Left renal pelvis (tissue), 4 donors: Measurements from ENCODE around the gene CLRN1. TPM values are rescaled to one million over a fixed set of nuclear protein-coding genes. Genes with fewer than 3 reads are reported as not detected.

Source experiments
- DNase-seq, 4 donors: peaks; one replicate each; pipeline ENCODE4 v3.0.0-alpha.2; 2013; ENCODE audit warnings: low read depth in 4 of 4, low spot score in 3 of 4
- polyA plus RNA-seq, 4 donors: library from polyadenylated mRNA; unstranded; fragments of 120-200 nt; gene quantifications; one replicate each; pipeline ENCODE4 v1.2.1, GENCODE V29; 2013; ENCODE audit not compliant: insufficient read length in 4 of 4

Gene CLRN1
- polyA plus RNA-seq, 4 donors = not detected

GRCh38 chr3:150878290-150878689 lies 94.2 kb downstream of the CLRN1 start:
- DNase-seq = no peak

- no peak for DNase-seq
These were observed 95.2 kb downstream of the CLRN1 start for GRCh38 chr3:150877303-150877702.

GRCh38 chr3:150876611-150877265 lies 95.8 kb downstream of the CLRN1 start:
- no peak for DNase-seq

Other genes starting within 250 kb of the CLRN1 start
- 10 to 100 TPM; 18.0 to 20.2 (median 18.5) TPM for gene SIAH2, start 209.6 kb downstream of the CLRN1 start, polyA plus RNA-seq
- not detected for gene MINDY4B, start 67.3 kb downstream of the CLRN1 start, polyA plus RNA-seq
- gene MED12L, start 112.9 kb upstream of the CLRN1 start, polyA plus RNA-seq = 1 to 10 TPM in 3 of 4 donors, under 1 TPM in 1; 0.50 to 2.7 (median 2.2) TPM
- under 1 TPM in 2 of 4 donors, not detected in 2; 0.24 to 0.48 TPM for gene GPR171, start 230.5 kb upstream of the CLRN1 start, polyA plus RNA-seq